Glomerular endothelial cell (primary cell): Measurements from ENCODE around the gene ST3GAL5. TPM values are rescaled to one million over a fixed set of nuclear protein-coding genes. Genes with fewer than 3 reads are reported as not detected.
"Not testable (repeated sequence)": the region's sequence is repeated elsewhere in the genome, so short reads cannot be mapped to it uniquely, and the experiment has no call there.

ENCODE experiments used
- DNase-seq: peaks from one replicate; pipeline ENCODE4 v3.0.0-alpha.2; 2011; ENCODE audit warnings: low read depth, low spot score; ENCODE audit errors: extremely low read depth
- total RNA-seq: library from RNA; depleted of rRNA; stranded (reverse); fragments of >200 nt; gene quantifications from 2 replicates; pipeline ENCODE4 v1.2.3, GENCODE V29; 2015

Gene ST3GAL5
- total RNA-seq, result 28.3 and 33.4 TPM in 2 replicates

DNA sequence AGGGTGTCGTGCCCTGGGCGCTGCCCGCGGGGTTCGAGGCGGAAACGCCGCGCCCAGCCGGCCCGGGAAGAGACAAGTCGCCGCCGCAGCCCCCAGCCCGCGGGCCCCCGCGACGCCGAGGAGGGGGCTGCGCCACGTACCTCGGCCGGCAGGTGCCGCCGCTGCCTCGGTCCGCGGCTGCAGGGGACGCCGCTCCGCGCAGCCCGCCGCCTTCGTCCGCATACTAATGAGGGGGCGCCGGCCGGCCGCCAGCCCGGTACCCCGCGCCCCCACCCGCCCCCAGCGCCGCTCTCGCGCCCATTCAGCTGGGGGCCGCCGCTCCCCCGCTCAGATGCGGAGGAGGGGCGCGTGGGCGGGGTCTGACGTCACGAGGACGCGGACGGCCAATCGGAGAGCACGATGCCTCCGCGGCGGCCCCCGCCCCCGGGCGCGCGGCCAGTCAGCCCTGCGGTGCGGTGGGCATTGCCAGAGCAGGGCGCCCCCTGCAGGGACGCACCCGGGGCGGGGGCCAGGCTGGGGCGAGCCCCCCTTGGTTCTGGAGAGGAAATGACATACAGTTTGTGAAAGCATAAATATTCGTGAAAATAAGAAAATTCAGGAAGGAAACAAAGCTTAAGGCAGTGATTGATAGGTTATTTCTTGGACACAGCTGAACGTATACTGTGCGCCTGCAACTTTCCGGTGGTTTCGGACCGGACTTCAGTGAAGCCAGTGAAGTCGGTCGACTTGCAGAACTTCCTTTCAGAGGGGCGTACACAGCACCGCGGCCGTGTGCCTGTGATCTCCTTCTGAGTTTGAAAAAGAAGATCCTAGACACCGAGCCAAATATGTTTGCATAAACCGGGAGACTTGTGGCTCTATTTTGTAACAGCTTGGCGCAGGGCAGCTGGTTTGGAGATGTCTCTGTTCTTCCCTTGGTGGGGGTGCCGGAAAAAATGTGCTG is at the start of gene ST3GAL5:
ST3GAL5 (minus strand) TSS at position 307 of the 943 bp plus-strand sequence; CDS start at position 222, 85 bp downstream.
- DNase-seq, result peak; percentile 81

DNA sequence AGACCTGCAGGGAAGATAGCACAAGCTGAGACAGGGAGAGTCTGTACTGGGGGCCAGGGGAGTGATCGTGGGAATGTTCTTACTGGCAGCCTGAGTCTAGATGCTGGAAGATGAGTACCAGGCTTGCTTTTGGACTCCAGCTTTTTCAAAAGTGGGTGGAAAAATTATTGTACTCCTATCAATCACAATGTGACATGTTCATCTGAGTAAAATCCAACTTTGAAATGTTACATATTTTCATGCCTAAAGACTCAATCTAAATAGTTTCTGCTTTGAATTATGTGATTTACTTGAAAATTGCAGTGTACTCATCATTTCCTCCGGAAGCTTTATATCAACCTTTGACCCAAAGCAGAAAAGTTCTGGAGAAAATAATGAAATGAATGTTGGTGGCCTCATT is 49.7 kb upstream of the ST3GAL5 start:
- DNase-seq, result no peak

DNA sequence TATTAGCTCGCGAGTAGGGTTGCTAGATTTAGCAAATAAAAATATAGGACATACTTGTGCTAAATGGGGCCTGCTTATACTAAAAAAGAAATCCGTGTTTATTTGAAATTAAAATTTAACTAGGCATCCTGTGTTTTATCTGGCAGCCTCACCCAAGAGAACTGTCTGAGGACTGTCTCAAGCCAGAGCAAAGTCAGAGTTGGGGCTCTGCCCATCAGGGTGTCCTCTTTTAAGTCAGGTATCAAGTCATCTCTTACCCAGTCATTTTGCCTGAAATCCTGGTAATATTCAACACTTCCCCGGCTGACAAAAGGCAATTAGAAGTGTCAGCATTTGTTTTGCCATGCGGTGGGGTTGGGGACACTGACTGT is 48.3 kb upstream of the ST3GAL5 start:
- DNase-seq, result no peak

DNA sequence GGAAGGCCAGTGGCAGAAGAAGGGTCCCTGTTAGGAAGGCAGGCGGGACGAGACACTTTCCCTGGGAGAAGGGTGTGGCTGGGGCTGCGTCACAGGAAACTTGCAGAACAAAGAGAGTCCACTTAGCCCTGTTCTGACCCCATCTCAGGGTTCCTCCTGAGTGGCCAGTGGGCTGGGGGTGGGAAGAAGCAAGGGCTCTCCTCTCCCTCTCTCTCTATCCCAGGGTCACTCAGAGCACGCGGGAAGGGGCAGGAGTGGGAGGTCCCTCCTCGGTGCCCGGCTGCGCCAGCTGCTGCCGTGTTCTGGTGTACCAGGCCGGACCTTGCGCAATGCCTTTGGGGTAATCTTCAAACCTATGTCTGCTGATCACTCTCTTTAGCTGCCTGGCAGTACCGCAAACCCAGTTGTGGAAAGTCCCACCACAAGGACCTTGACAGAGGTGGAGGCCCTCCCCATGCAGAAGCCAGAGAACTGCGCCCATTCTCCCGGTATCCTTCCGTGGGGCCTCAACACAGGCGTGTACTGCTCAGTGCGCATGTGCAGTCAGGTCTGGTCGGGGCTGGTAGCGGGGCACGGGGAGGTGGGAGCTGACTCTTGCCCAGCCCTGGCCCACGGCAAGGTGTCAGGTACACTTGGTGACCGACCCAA is 47.8 kb upstream of the ST3GAL5 start:
- no peak for DNase-seq

DNA sequence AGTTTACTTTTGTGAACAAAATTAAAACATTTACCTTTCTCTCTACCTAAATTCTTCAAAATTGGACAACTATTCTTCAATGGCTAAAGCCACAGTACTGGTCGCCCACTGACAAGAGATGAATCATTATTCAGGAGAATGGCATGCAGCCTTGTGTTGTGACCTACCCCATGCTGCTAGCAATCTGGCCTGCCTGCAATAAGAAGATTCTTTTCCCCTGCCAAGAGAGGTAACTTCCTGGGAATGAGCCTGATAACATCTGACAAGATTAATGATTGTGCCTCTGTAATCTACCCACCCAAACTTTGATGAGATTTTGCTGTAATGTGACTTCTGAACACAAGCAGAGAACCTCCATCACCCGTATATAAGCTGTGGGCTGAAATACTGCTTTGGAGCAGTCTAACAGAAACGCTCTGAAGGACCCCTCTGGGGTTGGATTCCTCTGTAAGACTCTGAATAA is 47.0 kb upstream of the ST3GAL5 start:
- DNase-seq, result no peak

DNA sequence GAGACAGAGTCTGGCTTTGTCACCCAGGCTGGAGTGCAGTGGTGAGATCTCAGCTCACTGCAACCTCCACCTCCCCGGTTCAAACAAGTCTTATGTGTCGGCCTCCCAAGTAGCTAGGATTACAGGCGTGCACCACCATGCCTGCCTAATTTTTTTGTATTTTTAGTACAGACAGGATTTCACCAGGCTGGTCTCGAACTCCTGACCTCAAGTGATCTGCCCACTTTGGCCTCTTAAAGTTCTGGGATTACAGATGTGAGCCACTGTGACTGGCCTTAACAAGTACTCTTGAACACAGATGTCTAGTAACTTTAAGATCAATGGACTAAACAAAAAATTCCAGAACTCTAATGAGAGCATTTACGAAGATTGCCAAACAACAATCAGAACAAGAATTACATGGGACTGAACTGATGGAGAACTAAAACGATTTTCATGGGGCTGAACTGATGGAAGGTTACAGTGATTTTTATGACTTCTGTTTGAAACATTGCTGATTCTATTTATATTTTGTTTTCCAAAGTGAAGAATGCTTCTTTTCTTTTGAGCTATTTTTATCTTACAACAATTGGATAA is 46.5 kb upstream of the ST3GAL5 start:
- DNase-seq, result no peak

DNA sequence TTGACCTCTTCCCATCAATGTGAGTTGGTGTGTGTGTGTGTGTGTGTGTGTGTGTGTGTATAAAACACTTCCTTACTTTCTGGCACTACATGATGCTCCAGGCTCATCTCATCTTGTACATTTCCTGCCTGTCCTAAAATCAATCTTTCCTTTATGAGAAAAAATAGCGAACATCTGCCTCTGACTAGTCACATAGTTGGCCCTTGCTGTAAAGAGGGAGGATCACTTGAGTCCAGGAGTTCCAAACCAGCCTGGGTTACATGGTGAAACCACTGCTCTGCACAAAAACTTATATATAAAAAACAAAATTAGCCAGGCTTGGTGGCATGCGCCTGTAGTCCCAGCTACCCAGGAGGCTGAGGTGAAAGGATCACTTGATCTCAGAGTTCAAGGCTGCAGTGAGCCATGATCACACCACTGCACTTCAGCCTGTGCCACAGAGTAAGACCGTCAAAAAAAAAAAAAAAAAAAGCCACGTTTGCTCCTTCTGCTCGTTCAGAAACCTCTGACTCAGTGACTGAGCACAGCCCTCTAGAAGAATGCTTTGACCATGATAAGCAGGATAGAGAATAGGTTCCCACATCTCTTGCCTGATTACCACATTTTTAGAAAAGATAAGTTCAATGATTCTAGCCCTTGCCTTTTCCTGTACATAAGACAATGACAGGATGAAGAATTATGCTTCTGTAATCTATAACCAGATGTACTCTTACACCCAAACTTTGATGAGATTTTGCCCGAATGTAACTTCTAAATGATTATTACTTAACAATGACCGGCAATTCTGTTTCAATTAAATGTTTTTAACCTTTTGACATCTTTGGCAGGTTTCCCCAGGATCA is 45.2 kb upstream of the ST3GAL5 start:
- peak; percentile 42 for DNase-seq

DNA sequence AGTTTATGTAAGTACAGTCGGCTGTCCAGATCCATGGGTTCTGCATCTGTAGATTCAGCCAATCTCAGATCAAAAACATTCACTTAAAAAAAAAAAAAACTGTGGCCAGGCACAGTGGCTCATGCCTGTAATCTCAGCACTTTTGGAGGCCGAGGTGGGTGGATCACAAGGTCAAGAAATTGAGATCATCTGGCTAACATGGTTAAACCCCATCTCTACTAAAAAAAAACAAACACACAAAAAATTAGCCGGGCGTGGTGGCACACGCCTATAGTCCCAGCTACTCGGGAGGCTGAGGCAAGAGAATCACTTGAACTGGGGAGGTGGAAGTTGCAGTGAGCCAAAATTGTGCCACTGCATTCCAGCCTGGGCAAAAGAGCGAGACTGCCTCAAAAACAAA is 42.4 kb upstream of the ST3GAL5 start:
- DNase-seq, result not testable (repeated sequence)

DNA sequence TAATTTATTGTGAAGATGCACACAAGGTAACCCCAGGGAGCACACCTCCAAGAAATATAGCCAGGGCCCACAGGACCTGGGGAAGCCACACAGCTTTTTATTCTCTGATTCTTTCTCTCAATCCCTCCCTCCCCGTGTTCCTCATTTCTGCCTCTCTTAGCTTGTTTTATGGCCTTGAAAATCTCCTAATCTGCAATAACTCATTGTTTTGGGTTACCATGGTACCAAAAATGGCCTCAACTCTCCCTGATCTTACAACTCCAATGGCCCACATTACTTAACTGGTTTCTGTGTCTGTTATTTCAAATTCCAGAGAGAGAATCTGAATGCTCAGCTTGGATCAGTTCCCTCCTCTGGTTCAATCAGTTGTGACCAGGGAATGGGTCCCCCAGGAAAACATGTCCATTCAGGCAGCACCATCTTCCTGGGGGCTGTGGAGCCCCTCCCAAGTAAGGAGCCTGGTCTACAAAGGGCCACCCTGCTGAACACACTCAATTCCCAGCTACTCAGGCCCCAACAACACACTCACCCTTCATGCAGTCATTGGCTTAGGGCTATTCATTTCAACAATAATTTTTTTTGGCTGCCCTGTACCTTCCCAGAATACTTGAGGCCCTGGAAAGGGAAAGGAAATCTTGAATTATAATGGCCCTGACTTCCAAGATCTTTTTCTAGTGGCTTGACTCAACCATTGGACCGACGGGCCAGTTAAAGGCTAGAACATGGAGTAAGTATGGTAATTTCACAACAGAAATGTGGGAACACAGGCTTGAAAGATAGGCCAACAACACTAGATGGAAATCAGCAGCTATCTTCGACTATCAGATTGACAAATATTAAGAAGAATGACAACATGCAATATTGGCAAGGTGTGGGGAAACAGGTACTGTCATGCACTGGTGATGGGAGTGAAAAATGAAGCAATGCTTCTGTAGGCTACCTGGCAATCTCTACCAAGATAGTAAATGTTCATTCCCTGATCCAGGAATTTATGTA is 41.6 kb upstream of the ST3GAL5 start:
- no peak for DNase-seq

DNA sequence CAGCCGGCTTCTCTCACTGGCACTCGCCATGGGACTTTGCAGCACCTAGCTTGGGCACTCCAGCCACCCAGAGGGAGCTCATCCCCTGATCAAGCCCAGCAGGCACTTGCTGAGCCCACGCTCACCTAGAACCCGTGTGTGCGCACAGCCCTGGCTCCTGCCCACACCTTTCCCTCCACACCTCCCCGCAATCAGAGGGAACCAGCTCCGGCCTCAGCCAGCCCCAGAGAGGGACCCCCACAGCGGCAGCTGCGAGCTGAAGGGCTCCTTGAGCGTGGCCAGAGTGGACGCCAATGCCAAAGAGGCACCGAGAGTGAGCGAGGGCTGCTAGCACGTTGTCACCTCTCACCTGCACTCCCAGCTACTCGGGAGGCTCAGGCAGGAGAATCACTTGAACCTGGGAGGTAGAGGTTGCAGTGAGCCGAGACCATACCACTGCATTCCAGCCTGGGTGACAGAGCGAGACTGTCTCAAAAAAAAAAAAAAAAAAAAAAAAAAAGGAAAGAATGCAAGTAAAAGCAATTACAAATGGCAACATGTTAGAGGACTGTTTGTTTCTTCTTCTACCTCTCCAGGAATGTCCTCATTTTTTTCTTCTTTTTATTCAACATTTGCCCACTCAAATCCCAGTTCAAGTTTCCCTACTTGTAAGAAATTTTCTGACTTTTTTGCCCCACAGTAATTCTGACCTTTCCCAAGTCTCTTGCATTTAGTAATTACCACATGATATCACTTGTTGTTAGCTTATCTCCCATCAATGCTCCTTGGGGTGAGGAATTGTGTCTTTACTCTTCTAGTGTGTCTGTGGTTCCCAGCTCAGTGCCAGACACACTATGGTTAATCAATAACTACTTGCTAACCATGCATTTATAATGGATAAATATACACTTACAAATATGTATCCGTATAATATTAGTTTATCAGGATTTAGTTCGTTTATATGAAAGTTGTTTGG is 40.6 kb upstream of the ST3GAL5 start:
- no peak for DNase-seq

DNA sequence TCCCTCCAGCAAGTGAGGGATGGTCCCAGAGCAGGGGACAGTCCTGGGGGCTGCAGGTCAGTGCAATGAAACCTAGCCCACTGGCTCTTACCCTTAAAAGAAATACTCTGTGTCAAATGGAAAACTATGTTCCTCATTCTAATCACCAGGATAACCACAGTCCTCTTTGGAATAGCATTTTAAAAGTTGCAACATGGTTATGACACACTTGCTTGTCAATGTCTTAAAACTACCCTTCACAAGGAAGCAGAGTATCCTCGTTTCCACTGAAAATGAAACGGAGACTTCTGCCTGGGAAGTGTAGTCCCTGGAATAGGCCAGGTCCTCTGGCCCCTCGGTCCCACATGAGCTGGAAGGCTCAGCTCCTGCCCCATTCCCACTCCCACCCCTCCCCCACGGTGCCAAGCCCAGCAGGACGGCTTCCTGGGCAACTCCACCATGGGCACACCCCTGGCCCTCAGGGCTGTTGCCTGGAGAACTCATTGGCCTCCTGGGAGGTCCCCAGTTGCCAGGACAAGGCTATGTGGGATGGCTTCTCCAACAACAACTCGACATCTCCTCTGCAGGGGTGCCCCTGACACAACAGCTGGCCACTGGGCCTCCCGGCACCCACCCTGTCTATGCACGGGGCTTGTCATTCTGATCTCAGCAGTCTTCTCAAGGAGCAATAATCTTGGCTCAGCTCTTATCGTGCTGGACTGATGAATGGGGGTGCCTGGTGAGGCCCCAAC is 38.3 kb upstream of the ST3GAL5 start:
- no peak for DNase-seq

DNA sequence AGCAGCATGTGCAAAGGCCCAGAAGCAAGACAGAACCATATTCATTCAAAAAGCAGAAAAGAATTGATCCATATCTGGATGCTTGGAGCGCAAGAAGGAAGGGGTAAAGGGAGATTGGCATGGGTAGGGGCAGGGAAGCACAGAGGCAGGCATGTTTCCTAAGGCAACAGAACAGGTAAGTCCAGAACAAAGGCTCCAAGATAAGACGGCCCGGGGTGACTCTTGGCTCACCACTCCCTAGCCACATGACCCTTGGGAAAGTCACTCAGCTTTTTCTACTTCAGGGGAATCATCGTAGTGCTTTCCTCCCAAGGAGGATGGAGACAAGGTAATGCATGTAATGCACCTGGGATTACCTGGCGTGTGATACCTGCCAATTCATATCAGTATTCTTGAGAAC is 37.7 kb upstream of the ST3GAL5 start:
- DNase-seq, result no peak

DNA sequence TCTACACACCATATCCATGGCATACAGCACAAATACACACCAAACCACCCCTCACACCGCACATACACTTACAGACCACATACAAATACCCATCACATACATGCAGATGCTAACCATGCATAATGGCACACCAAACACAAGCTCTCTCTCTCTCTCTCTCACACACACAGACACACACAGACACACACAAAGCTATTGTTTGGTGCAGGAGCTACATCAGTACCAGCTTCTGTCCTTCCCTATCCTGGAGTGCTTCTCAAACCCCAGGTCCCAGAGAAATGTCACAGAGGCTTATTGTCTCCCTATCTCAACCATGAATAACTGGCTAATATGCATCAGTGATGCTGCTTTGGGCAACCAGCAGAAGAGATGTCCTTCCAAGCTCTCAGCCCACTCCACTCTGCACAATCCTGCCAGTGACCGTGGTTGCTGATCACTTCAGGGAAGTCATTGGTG is 36.5 kb upstream of the ST3GAL5 start:
- DNase-seq, result no peak

DNA sequence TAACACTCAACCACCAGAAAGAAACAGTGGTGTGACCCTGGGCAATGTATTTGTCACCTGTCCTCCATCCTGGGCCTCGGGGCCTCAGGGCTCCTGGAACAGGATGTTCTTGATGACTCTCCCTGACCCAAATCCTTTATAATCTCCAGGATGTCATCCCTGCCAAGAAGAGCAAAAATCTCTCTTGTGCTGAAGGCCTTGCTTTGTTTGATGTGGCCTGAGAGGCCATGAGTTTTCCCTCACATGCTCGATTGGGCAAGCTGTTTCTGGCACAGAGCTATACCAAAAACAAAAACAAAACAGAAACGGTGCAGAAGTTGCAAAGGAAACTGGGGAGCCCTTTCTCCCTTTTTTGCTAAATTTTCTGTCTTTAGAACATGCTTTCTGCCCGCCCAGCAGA is 35.7 kb upstream of the ST3GAL5 start:
- DNase-seq, result no peak

DNA sequence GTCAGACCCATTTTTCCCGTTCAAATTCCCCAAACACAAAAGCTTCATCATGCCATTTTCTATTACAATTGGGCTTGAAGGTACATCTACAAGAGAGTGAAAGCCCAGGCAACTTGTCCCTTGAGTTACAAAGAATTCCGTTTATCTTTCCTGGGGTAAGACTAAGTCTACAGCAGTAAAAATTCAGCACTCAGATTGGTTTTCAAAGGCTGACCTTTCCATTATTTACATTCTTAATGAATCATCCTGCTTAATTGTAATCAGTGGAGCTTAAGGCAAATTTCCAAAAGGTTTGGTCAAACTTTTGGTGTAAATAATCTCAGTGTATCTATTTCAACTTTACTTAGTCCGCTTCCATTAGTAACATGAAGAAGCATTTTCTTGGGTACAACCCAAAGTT is 33.4 kb upstream of the ST3GAL5 start:
- no peak for DNase-seq

DNA sequence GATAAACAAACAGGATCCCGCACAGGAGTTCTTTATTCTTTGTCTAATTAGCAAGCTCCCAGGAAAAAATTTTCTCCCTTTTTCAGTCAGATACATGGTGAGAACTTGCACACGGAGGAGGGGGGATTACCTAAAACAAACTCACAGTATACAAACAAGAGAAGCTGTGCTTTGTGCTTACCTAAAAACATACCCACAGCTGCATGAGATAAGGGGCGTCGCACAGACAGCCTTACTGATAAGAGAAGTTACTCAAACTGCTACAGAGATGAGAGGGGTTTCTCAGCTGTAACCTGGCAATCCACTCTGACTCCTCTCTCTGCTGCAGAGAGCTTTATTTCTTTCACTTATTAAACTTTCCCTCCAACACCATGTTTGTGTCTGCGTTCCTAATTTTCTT is 32.9 kb upstream of the ST3GAL5 start:
- DNase-seq, result no peak

DNA sequence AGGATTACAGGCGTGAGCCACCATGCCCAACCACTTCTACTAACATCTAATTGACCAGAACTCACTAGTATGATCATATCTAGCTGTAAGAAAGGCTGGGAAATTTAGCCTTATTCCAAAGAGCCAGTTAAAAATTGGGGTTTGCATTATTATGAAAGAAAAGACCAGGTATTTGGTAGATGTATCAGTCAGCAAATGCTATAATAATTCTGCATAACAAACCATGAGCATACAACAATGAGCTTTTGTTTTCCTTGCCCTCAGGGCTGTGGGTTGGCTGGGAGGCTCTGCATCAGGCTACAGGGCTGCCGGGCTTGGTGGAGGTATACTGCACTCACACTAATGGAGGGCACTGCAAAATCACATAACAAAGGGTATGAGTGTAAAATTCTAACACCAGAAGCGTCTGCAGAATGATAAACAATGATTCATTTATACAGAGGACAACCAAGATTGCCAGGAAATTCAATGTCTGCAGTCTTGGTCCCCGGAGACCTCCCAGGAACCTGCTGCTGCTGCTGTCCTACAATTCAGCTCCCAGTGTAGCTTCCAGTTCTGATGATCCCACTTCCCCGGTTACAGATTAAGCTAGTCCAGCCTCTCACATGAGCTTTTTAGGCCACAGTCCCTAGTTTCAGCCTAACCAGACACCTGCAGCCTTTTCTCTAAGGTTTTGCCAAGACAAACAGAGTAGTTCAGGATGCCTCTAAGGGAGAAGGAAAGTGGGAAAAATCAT is 32.2 kb upstream of the ST3GAL5 start:
- DNase-seq, result no peak
